ENCODE results near the gene SH2D4B. TPM values are rescaled to one million over a fixed set of nuclear protein-coding genes. Genes with fewer than 3 reads are reported as not detected.
A peak's percentile ranks its signal among the peaks of the same experiment; 100 is the strongest.

Gene SH2D4B
- total RNA-seq, 1 donor from 2014 or later = 0.12 TPM

- TF ChIP-seq CTCF (IDR thresholded peaks at IDR 0.05; ENCODE audit: unreplicated experiment) = no peak
- Mint-ChIP-seq H3K27me3 (no peaks in the 10 kb centered on the region), H3K4me1 (ENCODE audit: low read depth) (peaks cover 53% of the 10 kb centered on the region), H3K36me3 (ENCODE audit: insufficient read depth) (peaks cover 12% of the 10 kb centered on the region), H3K4me3 (ENCODE audit: low read depth) (no peak overlapping the region), H3K27ac (peak overlapping the region; percentile 93), H3K9me3 (ENCODE audit: low read depth) (no peaks in the 10 kb centered on the region)
- DNase-seq (ENCODE audit: low spot score, unreplicated experiment) = no peak
These were observed 32.7 kb upstream of the SH2D4B start for GRCh38 chr10:80504897-80505465.

GRCh38 chr10:80506189-80506575, 31.5 kb upstream of the SH2D4B start:
- H3K27ac Mint-ChIP-seq = peak overlapping the region; percentile 93
- no peak for DNase-seq (ENCODE audit: low spot score, unreplicated experiment)
- TF ChIP-seq CTCF (IDR thresholded peaks at IDR 0.05; ENCODE audit: unreplicated experiment) = no peak
- H3K4me3 Mint-ChIP-seq (ENCODE audit: low read depth) = peak overlapping the region; percentile 14
- peaks cover 49% of the 10 kb centered on the region for H3K4me1 Mint-ChIP-seq (ENCODE audit: low read depth)
- no peaks in the 10 kb centered on the region for H3K27me3 Mint-ChIP-seq
- H3K9me3 Mint-ChIP-seq (ENCODE audit: low read depth) = no peaks in the 10 kb centered on the region
- H3K36me3 Mint-ChIP-seq (ENCODE audit: insufficient read depth) = peaks cover 17% of the 10 kb centered on the region

GRCh38 chr10:80506836-80507487, 30.7 kb upstream of the SH2D4B start:
- no peak for DNase-seq (ENCODE audit: low spot score, unreplicated experiment)
- Mint-ChIP-seq H3K27me3 (no peaks in the 10 kb centered on the region), H3K36me3 (ENCODE audit: insufficient read depth) (peaks cover 12% of the 10 kb centered on the region), H3K27ac (peak overlapping the region; percentile 93), H3K9me3 (ENCODE audit: low read depth) (no peaks in the 10 kb centered on the region), H3K4me1 (ENCODE audit: low read depth) (peaks cover 45% of the 10 kb centered on the region), H3K4me3 (ENCODE audit: low read depth) (no peak overlapping the region)
- no peak for TF ChIP-seq CTCF (IDR thresholded peaks at IDR 0.05; ENCODE audit: unreplicated experiment)

GRCh38 chr10:80509108-80509402, 28.6 kb upstream of the SH2D4B start:
- no peak for DNase-seq (ENCODE audit: low spot score, unreplicated experiment)
- H3K36me3 Mint-ChIP-seq (ENCODE audit: insufficient read depth) = peaks cover 20% of the 10 kb centered on the region
- H3K27ac Mint-ChIP-seq = no peak overlapping the region
- no peak for TF ChIP-seq CTCF (IDR thresholded peaks at IDR 0.05; ENCODE audit: unreplicated experiment)
- H3K4me3 Mint-ChIP-seq (ENCODE audit: low read depth) = no peak overlapping the region
- H3K4me1 Mint-ChIP-seq (ENCODE audit: low read depth) = peaks cover 29% of the 10 kb centered on the region
- H3K9me3 Mint-ChIP-seq (ENCODE audit: low read depth) = no peaks in the 10 kb centered on the region
- H3K27me3 Mint-ChIP-seq = no peaks in the 10 kb centered on the region

GRCh38 chr10:80509403-80510161, 28.1 kb upstream of the SH2D4B start:
- no peak overlapping the region for H3K4me3 Mint-ChIP-seq (ENCODE audit: low read depth)
- no peaks in the 10 kb centered on the region for H3K9me3 Mint-ChIP-seq (ENCODE audit: low read depth)
- H3K27ac Mint-ChIP-seq = no peak overlapping the region
- TF ChIP-seq CTCF (IDR thresholded peaks at IDR 0.05; ENCODE audit: unreplicated experiment) = no peak
- DNase-seq (ENCODE audit: low spot score, unreplicated experiment) = no peak
- peaks cover 24% of the 10 kb centered on the region for H3K4me1 Mint-ChIP-seq (ENCODE audit: low read depth)
- no peaks in the 10 kb centered on the region for H3K27me3 Mint-ChIP-seq
- H3K36me3 Mint-ChIP-seq (ENCODE audit: insufficient read depth) = peaks cover 24% of the 10 kb centered on the region
